GM18868 (cell line): Measurements from ENCODE around the gene PDE5A.

ENCODE experiments used
- ATAC-seq: cut with Tn5 transposase; IDR thresholded peaks from one replicate; pipeline ENCODE4 v1.9.1; 2021; ENCODE audit warnings: mild to moderate bottlenecking, moderate library complexity; ENCODE audit not compliant: unreplicated experiment

The PDE5A gene

DNA sequence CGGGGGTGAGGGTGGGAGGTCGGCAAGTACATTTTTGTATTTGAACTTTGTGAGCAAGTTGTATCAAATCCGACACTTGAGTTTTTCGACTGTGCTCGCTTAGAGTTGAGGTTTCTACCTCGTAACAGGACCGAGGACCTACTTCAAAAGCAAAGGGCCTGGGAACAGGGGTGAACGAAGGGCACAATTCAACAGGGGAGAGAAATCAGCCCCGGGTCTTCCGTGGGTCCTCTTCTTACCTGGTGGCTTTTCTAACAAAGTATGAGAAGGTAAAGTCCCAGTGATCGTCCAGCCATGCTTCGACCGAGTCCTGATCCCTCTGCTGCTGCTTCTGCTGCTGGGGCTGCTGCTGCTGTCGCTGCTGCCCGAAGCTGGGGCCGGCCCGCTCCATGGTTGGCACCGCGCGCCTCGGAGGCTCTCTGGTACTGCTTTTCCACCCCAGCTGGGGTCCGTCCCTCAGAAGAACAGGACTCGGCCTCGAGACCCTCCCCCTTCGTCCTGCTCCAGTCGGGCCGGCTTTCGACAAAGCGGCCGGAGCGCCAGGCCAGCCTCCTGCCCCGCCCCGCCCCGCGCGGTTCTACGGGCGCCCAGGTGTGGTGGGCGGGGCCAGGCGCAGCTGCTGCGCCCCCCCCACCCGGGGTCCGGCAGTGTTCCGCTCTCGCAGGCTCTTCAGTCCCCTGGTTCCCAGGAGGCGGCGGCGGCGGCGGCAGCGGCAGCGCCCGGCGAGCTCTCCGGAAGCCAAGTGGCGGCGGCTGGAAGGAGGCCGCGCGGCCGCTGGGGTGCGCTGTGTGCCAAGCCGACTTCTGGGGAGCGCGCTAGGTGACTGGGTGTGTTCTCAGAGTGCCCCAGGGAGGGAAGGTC, at the start of gene PDE5A:
Gene PDE5A, minus strand, starts transcription at position 524 of the 861 bp plus-strand sequence. Its CDS starts 133 bp downstream, at position 391.
- peak; percentile 91 for ATAC-seq

DNA sequence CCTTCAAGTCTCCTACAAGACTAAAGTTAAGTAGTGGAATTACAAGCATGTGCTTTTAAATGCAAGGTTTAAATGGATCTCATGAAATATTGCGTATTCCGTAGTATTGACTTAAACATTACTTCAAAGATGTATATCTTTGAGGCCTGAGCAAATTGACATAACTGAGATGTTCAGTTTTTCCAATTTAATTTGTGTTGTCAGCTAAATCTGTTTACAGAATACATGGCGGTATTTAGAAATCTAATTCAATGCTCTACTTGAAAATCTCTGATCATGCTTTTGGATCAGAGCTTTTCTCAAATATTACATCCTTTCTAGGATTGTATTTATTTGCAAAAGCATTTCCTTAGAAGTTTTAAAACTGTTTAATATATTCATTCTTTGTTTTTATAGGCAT, 47.5 kb upstream of the PDE5A start:
- ATAC-seq, result no peak

DNA sequence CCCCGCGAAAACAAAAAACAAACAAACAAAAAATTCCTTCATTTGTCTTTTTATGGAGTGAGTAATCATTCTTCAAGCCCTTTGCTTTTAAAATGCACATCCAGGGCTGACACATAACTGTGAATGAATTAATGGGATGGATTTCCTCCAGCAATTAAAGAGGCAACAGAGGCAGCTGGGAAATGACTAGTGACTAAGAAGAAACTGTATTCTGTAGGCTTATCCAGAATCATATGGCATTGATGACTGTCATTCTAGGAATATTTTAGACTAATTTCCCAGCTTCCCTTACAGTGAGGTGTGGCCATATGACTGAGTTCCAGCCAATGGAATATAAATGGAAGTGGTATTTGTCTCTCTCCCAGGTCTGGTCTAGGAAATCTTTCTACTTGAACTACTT, 46.8 kb upstream of the PDE5A start:
- no peak for ATAC-seq

DNA sequence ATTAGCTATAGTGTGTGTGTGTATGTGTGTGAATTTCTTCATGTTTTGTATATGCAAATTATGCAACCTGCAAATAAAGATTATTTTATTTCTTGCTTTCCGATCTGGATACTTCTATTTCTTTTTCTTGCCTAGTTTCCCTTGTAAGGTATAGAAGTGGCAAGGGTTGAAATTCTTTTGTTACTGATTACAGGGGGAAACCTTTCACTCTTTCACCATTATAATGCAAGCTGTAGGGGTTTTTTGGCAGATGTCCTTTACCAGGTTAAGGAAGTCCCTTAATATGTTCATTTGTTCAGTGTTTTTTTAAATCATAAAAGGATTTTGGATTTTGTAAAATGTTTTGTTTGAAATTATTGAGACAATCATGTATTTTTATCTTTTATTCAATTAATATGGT, 44.3 kb upstream of the PDE5A start:
- ATAC-seq, result no peak

DNA sequence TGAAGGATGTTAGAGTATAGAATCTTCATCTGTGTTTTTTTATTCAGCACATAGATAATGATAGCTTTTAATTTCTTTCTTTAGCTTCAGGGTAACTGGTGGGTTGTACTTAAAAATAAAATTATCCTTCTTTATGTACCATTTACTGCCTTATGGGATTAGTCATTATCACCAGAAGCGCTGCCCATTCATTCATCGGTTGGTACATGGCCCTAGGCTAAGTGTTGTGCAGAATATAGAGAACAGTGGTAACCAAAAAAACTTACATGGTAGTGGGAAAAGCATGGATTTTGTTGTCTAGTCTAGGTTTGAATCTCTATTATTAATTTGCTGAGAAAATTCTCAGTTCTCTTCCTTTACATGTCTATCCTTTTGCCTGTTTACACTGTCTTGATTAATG, 43.5 kb upstream of the PDE5A start:
- ATAC-seq, result no peak

DNA sequence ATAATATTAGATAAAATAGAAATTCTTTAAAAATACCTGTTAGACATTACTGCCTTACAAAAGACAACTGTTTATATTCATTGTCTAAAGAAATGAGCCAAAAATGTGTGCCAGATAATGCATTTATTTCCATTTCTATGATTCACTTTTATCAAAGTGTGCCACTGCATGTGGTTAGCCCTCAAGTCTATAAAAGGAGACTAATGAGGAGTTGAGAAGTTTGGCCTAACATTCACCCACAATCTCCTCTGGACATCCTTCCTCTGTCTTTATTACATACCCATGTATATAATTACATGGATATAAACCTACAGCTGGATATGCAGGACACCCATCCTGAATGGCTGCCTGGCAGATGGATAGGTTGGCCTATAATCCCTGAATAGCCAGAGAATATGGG, 42.6 kb upstream of the PDE5A start:
- ATAC-seq, result no peak

GRCh38 chr4:119667802-119668201, 39.2 kb upstream of the PDE5A start:
- no peak for ATAC-seq

DNA sequence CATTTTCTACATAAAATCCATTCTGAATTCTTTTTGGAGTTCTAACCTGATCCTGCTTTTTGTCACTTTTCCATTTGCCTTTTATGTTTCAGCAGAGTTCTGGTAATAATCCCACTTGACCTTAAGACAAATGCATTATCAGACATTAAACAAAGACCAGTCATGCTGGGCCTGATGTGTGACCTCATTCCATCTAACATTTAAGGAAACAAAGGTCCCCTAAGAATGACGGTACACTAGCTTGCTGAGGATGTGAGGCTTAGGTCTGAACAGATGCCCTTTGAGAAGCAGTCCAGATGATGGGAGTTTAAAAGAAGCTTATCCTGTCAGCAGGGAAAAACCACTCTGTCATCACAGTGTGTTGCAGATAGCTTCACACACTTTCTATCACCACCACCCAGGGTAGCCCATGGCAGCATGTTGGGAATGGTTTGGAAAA, 38.1 kb upstream of the PDE5A start:
- ATAC-seq, result no peak

DNA sequence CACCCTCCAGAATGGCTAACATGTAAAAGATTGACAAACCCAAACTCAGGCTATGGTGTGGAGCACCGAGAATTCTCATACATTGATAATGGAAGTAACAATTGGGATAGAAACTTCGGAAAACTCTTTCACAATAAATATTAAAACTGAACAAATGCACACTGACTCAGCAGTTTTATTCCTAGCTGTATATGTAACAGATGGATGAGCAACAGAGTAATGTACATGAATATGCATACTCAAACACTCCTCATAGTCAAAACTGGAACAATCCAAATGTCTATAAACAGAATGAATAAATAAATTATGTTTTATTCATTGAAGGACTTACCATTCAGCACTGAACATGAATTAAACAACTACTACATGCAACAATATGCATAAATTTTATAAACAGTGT, 37.1 kb upstream of the PDE5A start:
- ATAC-seq, result no peak

- ATAC-seq, result no peak
Measured at GRCh38 chr4:119664168-119664907, 35.7 kb upstream of the PDE5A start.

- ATAC-seq, result peak; percentile 51
Measured at GRCh38 chr4:119663160-119663788, 34.7 kb upstream of the PDE5A start.

DNA sequence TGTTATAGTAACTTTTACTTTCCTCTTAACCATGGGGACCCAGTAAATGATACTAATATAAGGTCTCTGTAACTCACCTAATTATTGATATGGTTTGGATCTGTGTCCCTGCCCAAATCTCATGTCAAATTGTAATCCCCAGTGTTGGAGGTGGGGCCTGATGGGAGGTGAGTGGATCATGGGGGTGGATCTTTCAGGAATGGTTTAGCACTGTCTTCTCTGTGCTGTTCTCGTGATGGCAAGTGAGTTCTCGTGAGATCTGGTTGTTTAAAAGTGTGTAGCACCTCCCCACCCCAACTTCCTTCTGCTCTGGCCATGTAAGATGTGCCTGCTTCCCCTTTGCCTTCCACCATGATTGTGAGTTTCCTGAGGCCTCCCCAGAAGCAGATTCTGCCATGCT, 34.0 kb upstream of the PDE5A start:
- peak; percentile 26 for ATAC-seq

DNA sequence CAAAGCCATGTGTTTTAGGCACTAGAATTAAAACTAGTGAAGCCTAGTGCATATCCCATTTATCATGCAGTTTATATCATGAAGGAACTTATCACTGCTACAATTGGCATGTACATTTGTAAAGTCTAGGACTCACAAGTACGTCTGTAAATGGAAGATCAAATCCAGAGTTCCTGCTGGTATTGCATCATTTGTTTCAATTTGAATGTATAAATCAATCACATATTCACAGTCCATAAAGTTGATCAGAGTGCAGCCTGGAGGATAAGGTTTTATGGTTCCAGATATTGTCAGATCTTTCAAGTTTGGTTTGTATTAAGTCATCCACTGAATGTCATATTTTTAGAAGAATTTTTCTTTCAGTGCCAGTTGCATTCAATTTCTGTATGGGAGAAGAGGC, 32.6 kb upstream of the PDE5A start:
- ATAC-seq, result no peak

DNA sequence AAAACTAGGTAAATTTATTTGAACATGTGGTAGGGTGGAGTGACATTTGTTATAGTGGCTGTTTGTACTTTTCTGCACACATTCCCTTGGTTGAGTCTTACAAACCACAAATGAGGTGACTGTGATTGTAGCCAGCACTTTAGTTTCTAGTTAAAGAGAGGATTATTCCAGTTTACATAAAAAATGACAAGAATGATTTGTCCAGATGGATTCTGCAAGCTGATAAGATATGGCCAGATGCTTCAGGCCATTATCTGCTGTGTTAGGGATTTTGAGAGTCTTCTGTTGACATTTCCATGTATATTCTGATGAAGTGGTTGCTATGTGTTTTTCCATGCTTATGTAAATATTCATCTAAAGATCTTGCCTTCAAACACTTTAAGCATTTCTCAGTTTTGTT, 31.0 kb upstream of the PDE5A start:
- ATAC-seq, result no peak

GRCh38 chr4:119657111-119657611, 28.6 kb upstream of the PDE5A start:
- ATAC-seq, result no peak

DNA sequence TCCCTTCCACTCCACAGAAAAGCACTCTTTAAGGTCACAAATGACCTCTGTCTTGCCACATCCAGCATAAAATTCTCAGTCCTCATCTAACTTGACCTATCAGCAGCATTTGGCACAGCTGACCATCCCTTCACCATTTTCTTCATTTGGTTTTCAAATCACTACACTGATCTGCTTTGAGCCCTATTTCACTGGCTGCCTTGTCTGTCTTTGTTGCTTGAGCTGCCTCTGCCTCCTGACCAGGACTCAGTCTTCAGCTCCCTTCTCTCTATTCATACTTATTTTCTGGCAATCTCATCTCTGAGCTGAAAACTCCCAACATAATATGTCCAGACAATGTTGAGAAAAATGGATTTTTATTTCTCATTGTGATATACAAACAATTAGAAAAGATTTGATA, 27.7 kb upstream of the PDE5A start:
- ATAC-seq, result no peak

DNA sequence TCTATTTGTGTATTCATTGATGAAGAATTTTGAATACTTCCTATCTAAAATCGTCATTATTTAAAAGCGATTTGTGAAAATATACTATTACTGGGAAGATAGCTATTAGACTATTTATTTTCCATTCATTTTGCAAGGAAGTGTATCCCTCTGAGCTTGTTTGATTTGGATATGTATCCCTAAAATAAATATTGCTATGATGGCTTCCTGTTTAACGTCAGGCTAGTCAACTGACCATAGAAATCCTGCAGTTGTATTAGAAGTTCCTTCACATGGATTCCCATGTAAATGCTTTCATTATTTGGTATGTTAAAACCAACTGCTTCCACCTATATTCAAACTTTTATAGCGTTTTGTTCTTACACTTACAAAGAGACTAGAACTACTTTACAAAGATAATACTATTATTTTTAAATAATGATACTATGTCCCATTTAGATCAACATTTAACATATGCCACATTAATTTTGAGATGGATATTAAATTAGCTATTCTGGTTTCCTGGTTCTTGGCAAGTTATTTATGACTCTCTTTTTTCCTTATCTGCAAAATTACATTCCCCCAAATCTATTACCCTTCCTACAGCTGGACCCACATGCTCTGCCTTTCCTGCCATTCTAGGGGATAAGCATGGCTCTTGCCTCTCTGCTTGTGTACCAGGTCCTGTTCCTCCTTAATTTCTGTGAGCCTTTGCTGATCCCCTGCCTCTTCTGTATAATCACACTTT, 26.7 kb upstream of the PDE5A start:
- ATAC-seq, result no peak

GRCh38 chr4:119653990-119654389, 25.4 kb upstream of the PDE5A start:
- no peak for ATAC-seq

DNA sequence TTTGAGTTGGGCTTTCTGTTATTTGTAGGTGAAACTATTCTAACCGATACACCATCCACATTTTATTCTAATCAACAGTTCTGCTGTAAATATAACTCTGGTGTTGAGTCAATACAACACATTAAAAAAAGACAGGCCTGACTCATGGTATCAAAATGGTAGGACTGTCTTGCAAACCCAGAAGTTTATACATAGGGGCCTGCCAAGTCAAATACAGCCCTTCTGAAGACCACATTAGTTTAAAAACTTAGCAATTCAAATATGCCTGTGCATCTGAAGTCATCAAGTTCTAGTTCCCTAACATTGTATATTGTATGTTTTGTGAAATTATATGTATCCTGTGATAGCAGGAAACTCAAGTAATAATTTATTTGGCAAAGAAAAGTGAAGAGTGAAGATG, 24.4 kb upstream of the PDE5A start:
- ATAC-seq, result no peak

- no peak for ATAC-seq
Measured at GRCh38 chr4:119648398-119648797, 19.8 kb upstream of the PDE5A start.

- ATAC-seq, result no peak
Measured at GRCh38 chr4:119647558-119647957, 19.0 kb upstream of the PDE5A start.
